Lower leg skin (tissue), 3 donors: ENCODE results near the gene PRR11.

Source experiments
- CTCF ChIP-seq, 3 donors: fragments of 450-650 bp; IDR thresholded peaks; one replicate each; pipeline ENCODE4 v1.5.1; 2016; ENCODE audit warnings: antibody characterized with exemption in 3 of 3, mild to moderate bottlenecking in 3 of 3, moderate library complexity in 2 of 3
- POLR2A ChIP-seq, 2 donors: fragments of 450-650 bp; IDR thresholded peaks; one replicate each; pipeline ENCODE4 v1.6.1; 2016 to 2017; ENCODE audit warnings: antibody characterized with exemption in 2 of 2, mild to moderate bottlenecking in 1 of 2, moderate library complexity in 1 of 2

- no peak for TF ChIP-seq CTCF (IDR thresholded peaks at IDR 0.05)
- no peak for TF ChIP-seq POLR2A (IDR thresholded peaks at IDR 0.05)
These were observed 68.3 kb downstream of the PRR11 start for GRCh38 chr17:59223813-59224212.
